K562 (cell line): ENCODE measurements around the gene CFAP107. TPM values are rescaled to one million over a fixed set of nuclear protein-coding genes. Genes with fewer than 3 reads are reported as not detected.

Source experiments
- ATAC-seq: fragments of 200-7000 bp; cut with Tn5 transposase; 3 replicates; pipeline ENCODE4 v1.9.1; 2020; ENCODE audit warnings: moderate library complexity
- BruUV-seq: library from RNA; stranded (reverse); fragments of 400-500 nt; replicated peaks from 2 replicates; lab custom pipeline; 2021; lab: Mats Ljungman, UMichigan
- CTCF ChIA-PET: fragments of 300-600 bp; formaldehyde crosslinking; extraction: SDS; loops from one replicate; lab custom pipeline; 2021; ENCODE audit warnings: low intra/inter-chr PET ratio; lab: Yijun Ruan, JAX
- POLR2A ChIA-PET: fragments of 300-600, 350-650 bp; sonication (Branson Sonifier 250); formaldehyde crosslinking; extraction: SDS; loops from one replicate; lab custom pipeline; 2021; ENCODE audit warnings: antibody characterized with exemption, inconsistent platforms; lab: Yijun Ruan, JAX
- DNase-seq, 4 experiments: peaks; one replicate each; pipeline versions ENCODE4 v3.0.0 to v3.0.0-alpha.2; 2011 to 2018; ENCODE audit warnings: low spot score in 3 of 4, mixed read lengths in 3 of 4; ENCODE audit errors: extremely low read depth in 1 of 4
- FAIRE-seq: peaks from 2 replicates; lab custom pipeline; 2011; peaks lifted over from hg19 to GRCh38; lab: Jason Lieb, UNC
- H2AFZ ChIP-seq: 2 replicates; pipeline ENCODE4 v1.6.0; 2011; ENCODE audit warnings: low read depth, low read length, control low read depth, inconsistent platforms
- H3K27ac ChIP-seq: fragments of 200-600 bp; 3 replicates; pipeline ENCODE4 v1.8.0; 2011; ENCODE audit warnings: low read depth, mild to moderate bottlenecking, control low read depth, inconsistent platforms, low read length, moderate library complexity, mixed read lengths; ENCODE audit errors: extremely low read depth
- H3K27me3 ChIP-seq, 2 experiments: fragments of 300-600 bp in 1 of 2; 2 replicates in 1 of 2; 3 replicates in 1 of 2; pipeline versions ENCODE4 v1.6.0 to v1.8.0; 2011; ENCODE audit warnings: inconsistent platforms in 2 of 2, low read length in 2 of 2, mild to moderate bottlenecking in 1 of 2, mixed read lengths in 1 of 2, moderate library complexity in 1 of 2; ENCODE audit not compliant: control insufficient read depth in 2 of 2, insufficient read depth in 2 of 2
- H3K36me3 ChIP-seq: fragments of 300-600 bp; 3 replicates; pipeline ENCODE4 v1.8.0; 2011; ENCODE audit warnings: mild to moderate bottlenecking, low read length, inconsistent platforms; ENCODE audit not compliant: control insufficient read depth, insufficient read depth
- H3K4me1 ChIP-seq, 2 experiments: fragments of 200-600 bp in 1 of 2; replicated peaks in 1 of 2; 2 replicates in 1 of 2; 3 replicates in 1 of 2; pipeline versions ENCODE4 v1.5.1 to v1.8.0; 2011; ENCODE audit warnings: inconsistent platforms in 2 of 2, low read length in 2 of 2, mild to moderate bottlenecking in 1 of 2, mixed read lengths in 1 of 2, moderate library complexity in 1 of 2; ENCODE audit not compliant: control insufficient read depth in 2 of 2, insufficient read depth in 2 of 2
- H3K4me2 ChIP-seq: 2 replicates; pipeline ENCODE4 v1.6.1; 2011; ENCODE audit warnings: low read length, control low read depth, inconsistent platforms, mixed read lengths; ENCODE audit not compliant: insufficient read depth
- H3K4me3 ChIP-seq: fragments of 200-600 bp; sonication (generic), shearing (Covaris generic); 2 replicates; pipeline ENCODE4 v1.5.1; 2016; ENCODE audit warnings: control low read depth, inconsistent platforms
- H3K79me2 ChIP-seq: fragments of 200-600 bp; 3 replicates; pipeline ENCODE4 v1.8.0; 2011; ENCODE audit warnings: low read length, inconsistent platforms; ENCODE audit not compliant: control insufficient read depth, insufficient read depth
- H3K9ac ChIP-seq, 2 experiments: 2 replicates each; pipeline versions ENCODE4 v1.6.0 to v1.6.1; 2011; ENCODE audit warnings: low read depth in 2 of 2, low read length in 2 of 2, control low read depth in 1 of 2, inconsistent platforms in 1 of 2, mild to moderate bottlenecking in 1 of 2, mixed read lengths in 1 of 2; ENCODE audit not compliant: insufficient read depth in 1 of 2
- H3K9me1 ChIP-seq: one replicate; pipeline ENCODE4 v1.6.0; 2011; ENCODE audit warnings: inconsistent platforms, mild to moderate bottlenecking, low read length, moderate library complexity; ENCODE audit not compliant: control insufficient read depth, insufficient read depth
- H3K9me3 ChIP-seq: replicated peaks from 2 replicates; pipeline ENCODE4 v1.5.1; 2011; ENCODE audit warnings: low read depth, low read length, inconsistent platforms; ENCODE audit not compliant: control insufficient read depth, insufficient read depth
- H4K20me1 ChIP-seq: replicated peaks from 2 replicates; pipeline ENCODE4 v1.6.1; 2011; ENCODE audit warnings: low read length, inconsistent platforms, mixed read lengths; ENCODE audit not compliant: control insufficient read depth, insufficient read depth
- BDP1 ChIP-seq: IDR thresholded peaks from 3 replicates; pipeline ENCODE4 v1.6.1; 2011; ENCODE audit not compliant: insufficient read length, insufficient read depth
- CREBBP ChIP-seq: IDR thresholded peaks from one replicate; pipeline ENCODE4 v1.6.1; 2012; ENCODE audit warnings: low read depth, mild to moderate bottlenecking, control low read depth, inconsistent platforms, low read length
- MYBL2 ChIP-seq, 2 experiments: fragments of 450-650 bp in 1 of 2; sonication (generic) in 1 of 2; formaldehyde crosslinking in 1 of 2; IDR thresholded peaks; 2 replicates each; pipeline versions ENCODE4 v1.6.1 to v1.8.1; 2017 to 2022; ENCODE audit warnings: borderline replicate concordance in 1 of 2, inconsistent platforms in 1 of 2, low read depth in 1 of 2, mild to moderate bottlenecking in 1 of 2, missing genetic modification reagents in 1 of 2, moderate library complexity in 1 of 2
- SAFB2 ChIP-seq: fragments of 200-400 bp; formaldehyde crosslinking; IDR thresholded peaks from 2 replicates; pipeline ENCODE4 v1.6.1; 2018; ENCODE audit warnings: borderline replicate concordance, low read length, low read depth, moderate library complexity; ENCODE audit not compliant: severe bottlenecking
- TAF9B ChIP-seq: fragments of 450-650 bp; IDR thresholded peaks from 2 replicates; pipeline ENCODE4 v1.6.1; 2018; ENCODE audit warnings: mild to moderate bottlenecking; ENCODE audit not compliant: partially characterized antibody
- YBX1 ChIP-seq: fragments of 450-650 bp; IDR thresholded peaks from 2 replicates; pipeline ENCODE4 v1.7.1; 2016; ENCODE audit warnings: mild to moderate bottlenecking
- ZC3H11A ChIP-seq: IDR thresholded peaks from 2 replicates; pipeline ENCODE4 v1.6.1; 2012; ENCODE audit warnings: low read depth, low read length, improper control_type of control experiment
- ZNF175 ChIP-seq: fragments of 200-800 bp; sonication (Bioruptor generic); IDR thresholded peaks from 2 replicates; pipeline ENCODE4 v1.6.1; 2016; ENCODE audit warnings: low read depth, mild to moderate bottlenecking, missing genetic modification characterization, missing compliant biosample characterization
- ZNF197 ChIP-seq: fragments of 200-800 bp; sonication (Bioruptor generic); IDR thresholded peaks from 2 replicates; pipeline ENCODE4 v1.6.1; 2016; ENCODE audit warnings: low read depth, missing genetic modification characterization, missing compliant biosample characterization
- WGBS: fragments of 100-300 bp; shearing (Covaris generic); methylation state at CpG from one replicate; pipeline ENCODE4 v1.1.6; 2016; ENCODE audit warnings: low coverage, mixed read lengths; ENCODE audit not compliant: insufficient coverage; ENCODE audit errors: missing lambda C conversion rate; 5-methylcytosine and 5-hydroxymethylcytosine counted together
- in situ Hi-C: fragments of 300-500 bp; cut with MboI; formaldehyde crosslinking; loops from 4 replicates; pipeline ENCODE4 v1.15.0; 2018; ENCODE audit warnings: inconsistent platforms, mixed read lengths
- intact Hi-C: fragments of 100-400 bp; cut with micrococcal nuclease; formaldehyde crosslinking; loops from 2 replicates; pipeline ENCODE4 v1.14.2; 2022
- polyA plus RNA-seq, 8 experiments: library from polyadenylated mRNA; depleted of rRNA in 4 of 8; stranded (reverse) in 5 of 8; unstranded in 3 of 8; fragments of >200 nt; fragmentation: Nextera tagmentation in 2 of 8; fragmentation: Illumina TruSeq in 1 of 8; extraction: Ambion mirVana in 2 of 8; extraction: Trizol in 1 of 8; gene quantifications; 2 replicates each; pipeline versions ENCODE4 v1.2.1 to v1.2.3, GENCODE V29; 2011 to 2014; ENCODE audit warnings: inconsistent platforms in 1 of 8, missing spikeins in 1 of 8
- total RNA-seq, 7 experiments: library from RNA; depleted of rRNA in 6 of 7; stranded (reverse); fragments of >200 nt in 6 of 7; fragmentation: Illumina TruSeq in 2 of 7; extraction: Trizol in 2 of 7; gene quantifications; 2 replicates each; pipeline versions ENCODE4 v1.2.1 to v1.2.3, GENCODE V29; 2011 to 2021; ENCODE audit warnings: low replicate concordance in 1 of 7
- TF ChIP-seq, protein P1 (sequence below): fragments of 250-450 bp; sonication (Bioruptor Pico); IDR thresholded peaks from 2 replicates; pipeline ENCODE4 v1.5.0; 2022; ENCODE audit warnings: mild to moderate bottlenecking
- TF ChIP-seq, protein P2 (sequence below): fragments of 250-450 bp; sonication (Bioruptor Pico); IDR thresholded peaks from 2 replicates; pipeline ENCODE4 v1.8.0; 2021; ENCODE audit warnings: mild to moderate bottlenecking, moderate library complexity

CFAP107 gene
- total and polyA plus RNA-seq, 9 of the 15 experiments (the other 6 are each of a cell fraction or from before 2014, with no cell fraction given) = 0.03 to 0.08 TPM; not detected in 7

DNA sequence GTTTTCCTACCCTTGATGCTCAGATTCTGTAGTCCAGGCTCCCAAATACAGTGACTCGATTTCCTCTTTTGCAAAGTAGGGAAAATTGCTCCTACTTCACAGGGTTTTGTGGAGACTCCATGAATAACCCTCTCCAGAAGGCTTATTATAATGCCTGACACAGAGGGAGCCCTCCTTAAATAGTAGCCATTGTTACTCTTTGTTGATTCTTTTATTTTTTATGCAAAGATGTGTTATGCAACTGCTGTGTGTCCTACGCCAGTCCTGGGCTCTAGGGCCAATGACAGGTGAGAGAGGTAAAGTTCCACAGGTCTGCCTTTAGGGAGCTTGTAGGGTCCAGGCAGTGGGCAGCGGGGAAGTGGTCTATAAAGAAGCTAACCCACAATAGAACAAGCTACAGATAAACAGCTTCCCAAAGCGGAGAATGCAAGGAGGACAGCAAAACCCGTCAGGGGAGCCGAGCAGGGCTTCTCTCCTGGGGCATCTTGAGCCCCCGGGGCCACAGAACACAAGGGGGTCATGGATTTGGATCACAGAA lies 28.6 kb upstream of the CFAP107 start:
- Histone ChIP-seq H3K9me3 (no peaks in the 10 kb centered on the region), H3K36me3 (no peaks in the 10 kb centered on the region), H3K9me1 (no peaks in the 10 kb centered on the region), H4K20me1 (no peaks in the 10 kb centered on the region), H3K4me2 (no peak overlapping the region), H3K27me3 (peaks cover 14 to 48% of the 10 kb centered on the region in 2 experiments), H3K4me3 (no peak overlapping the region), H3K9ac (no peak overlapping the region), H3K27ac (no peak overlapping the region), H3K79me2 (no peaks in the 10 kb centered on the region), H3K4me1 (no peaks in the 10 kb centered on the region), H2AFZ (no peak overlapping the region)
- BruUV-seq = no TSS peak
- 4% methylated on average over 7 of the region's 7 CpGs for WGBS
- DNase-seq (no peak), ATAC-seq (no peak), FAIRE-seq (no peak)
- TF ChIP-seq BDP1 = no peak
- no peak for TF ChIP-seq ZNF175
- TF ChIP-seq, protein P1, sequence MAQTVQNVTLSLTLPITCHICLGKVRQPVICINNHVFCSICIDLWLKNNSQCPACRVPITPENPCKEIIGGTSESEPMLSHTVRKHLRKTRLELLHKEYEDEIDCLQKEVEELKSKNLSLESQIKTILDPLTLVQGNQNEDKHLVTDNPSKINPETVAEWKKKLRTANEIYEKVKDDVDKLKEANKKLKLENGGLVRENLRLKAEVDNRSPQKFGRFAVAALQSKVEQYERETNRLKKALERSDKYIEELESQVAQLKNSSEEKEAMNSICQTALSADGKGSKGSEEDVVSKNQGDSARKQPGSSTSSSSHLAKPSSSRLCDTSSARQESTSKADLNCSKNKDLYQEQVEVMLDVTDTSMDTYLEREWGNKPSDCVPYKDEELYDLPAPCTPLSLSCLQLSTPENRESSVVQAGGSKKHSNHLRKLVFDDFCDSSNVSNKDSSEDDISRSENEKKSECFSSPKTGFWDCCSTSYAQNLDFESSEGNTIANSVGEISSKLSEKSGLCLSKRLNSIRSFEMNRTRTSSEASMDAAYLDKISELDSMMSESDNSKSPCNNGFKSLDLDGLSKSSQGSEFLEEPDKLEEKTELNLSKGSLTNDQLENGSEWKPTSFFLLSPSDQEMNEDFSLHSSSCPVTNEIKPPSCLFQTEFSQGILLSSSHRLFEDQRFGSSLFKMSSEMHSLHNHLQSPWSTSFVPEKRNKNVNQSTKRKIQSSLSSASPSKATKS = no peak
- TF ChIP-seq CREBBP = no peak
- no peak for TF ChIP-seq ZNF197 (CRISPR knock-in tag)
- TF ChIP-seq SAFB2 = no peak
- TF ChIP-seq YBX1 = no peak
- TF ChIP-seq TAF9B = no peak
- TF ChIP-seq, protein P2, sequence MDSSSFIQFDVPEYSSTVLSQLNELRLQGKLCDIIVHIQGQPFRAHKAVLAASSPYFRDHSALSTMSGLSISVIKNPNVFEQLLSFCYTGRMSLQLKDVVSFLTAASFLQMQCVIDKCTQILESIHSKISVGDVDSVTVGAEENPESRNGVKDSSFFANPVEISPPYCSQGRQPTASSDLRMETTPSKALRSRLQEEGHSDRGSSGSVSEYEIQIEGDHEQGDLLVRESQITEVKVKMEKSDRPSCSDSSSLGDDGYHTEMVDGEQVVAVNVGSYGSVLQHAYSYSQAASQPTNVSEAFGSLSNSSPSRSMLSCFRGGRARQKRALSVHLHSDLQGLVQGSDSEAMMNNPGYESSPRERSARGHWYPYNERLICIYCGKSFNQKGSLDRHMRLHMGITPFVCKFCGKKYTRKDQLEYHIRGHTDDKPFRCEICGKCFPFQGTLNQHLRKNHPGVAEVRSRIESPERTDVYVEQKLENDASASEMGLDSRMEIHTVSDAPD = no peak
- TF ChIP-seq MYBL2 (IDR thresholded peaks at IDR 0.05; ENCODE audit: low read depth) = no peak
- no peak for TF ChIP-seq MYBL2 (CRISPR knock-in tag; IDR thresholded peaks at IDR 0.05; ENCODE audit: borderline replicate concordance)
- TF ChIP-seq ZC3H11A = no peak
- intact Hi-C loops = no loop called here
- ChIA-PET POLR2A (interaction anchor here (0.7 kb wide), 1 partner anchor 14 kb away, joined by 3 read pairs; no protein-coding TSS in a partner anchor), CTCF (no interaction called here)
- in situ Hi-C loops = no loop called here
